SU-DHL-6 (cell line): Measurements from ENCODE around the gene NKX2-3.

ENCODE experiments used
- CTCF ChIP-seq: fragments of 200-600 bp; sonication (generic); IDR thresholded peaks from one replicate; pipeline ENCODE4 v1.5.1; 2017; ENCODE audit warnings: antibody characterized with exemption, mild to moderate bottlenecking, low read length, moderate library complexity; ENCODE audit not compliant: insufficient read depth, poor library complexity, severe bottlenecking
- EZH2phosphoT487 ChIP-seq: fragments of 200-600 bp; sonication (generic), shearing (Covaris generic); conservative IDR thresholded peaks from 2 replicates; pipeline ENCODE4 v1.6.1; 2018; ENCODE audit warnings: mild to moderate bottlenecking, antibody characterized with exemption, low read length, moderate library complexity, mixed read lengths

GRCh38 chr10:99569253-99569939, 36.7 kb downstream of the NKX2-3 start:
- TF ChIP-seq CTCF, result no peak
- no peak for TF ChIP-seq EZH2phosphoT487
